Neural cell (in vitro differentiated cells): Measurements from ENCODE around the gene TMEM234. TPM values are rescaled to one million over a fixed set of nuclear protein-coding genes. Genes with fewer than 3 reads are reported as not detected.

Experiments used
- H2AFZ ChIP-seq: fragments of 200-600, 300-800 bp; sonication (generic), shearing (Covaris generic); 2 replicates; pipeline ENCODE4 v1.6.0; 2014; ENCODE audit warnings: low read depth, mild to moderate bottlenecking, antibody characterized with exemption, low read length, moderate library complexity
- H3F3A ChIP-seq: fragments of 200-600 bp; shearing (Covaris generic); 2 replicates; pipeline ENCODE4 v1.6.1; 2016; ENCODE audit warnings: mild to moderate bottlenecking, moderate library complexity, mixed read lengths, antibody characterized with exemption, low read length; ENCODE audit not compliant: insufficient read depth, poor library complexity, severe bottlenecking
- H3K27ac ChIP-seq: fragments of 200-600, 300-800 bp; sonication (generic), shearing (Covaris generic); 2 replicates; pipeline ENCODE4 v1.5.1; 2014; ENCODE audit warnings: mild to moderate bottlenecking, low read length, moderate library complexity
- H3K27me3 ChIP-seq: fragments of 300-800, 200-600 bp; sonication (generic), shearing (Covaris generic); 2 replicates; pipeline ENCODE4 v1.6.0; 2014; ENCODE audit warnings: mild to moderate bottlenecking, low read depth, low read length, moderate library complexity; ENCODE audit not compliant: insufficient read depth
- H3K36me3 ChIP-seq: fragments of 300-800, 200-600 bp; sonication (generic), shearing (Covaris generic); 2 replicates; pipeline ENCODE4 v1.5.1; 2014; ENCODE audit warnings: mild to moderate bottlenecking, antibody characterized with exemption, low read length, moderate library complexity; ENCODE audit not compliant: insufficient read depth
- H3K4me2 ChIP-seq: fragments of 300-800, 200-600 bp; sonication (generic), shearing (Covaris generic); 2 replicates; pipeline ENCODE4 v1.6.0; 2014; ENCODE audit warnings: mild to moderate bottlenecking, low read length
- H3K4me3 ChIP-seq: fragments of 300-800, 200-600 bp; sonication (generic), shearing (Covaris generic); 2 replicates; pipeline ENCODE4 v1.5.1; 2014; ENCODE audit warnings: mild to moderate bottlenecking, low read length, moderate library complexity
- H3K79me2 ChIP-seq: fragments of 200-600 bp; shearing (Covaris generic); replicated peaks from 2 replicates; pipeline ENCODE4 v1.6.0; 2014; ENCODE audit warnings: mild to moderate bottlenecking, low read length, moderate library complexity; ENCODE audit not compliant: insufficient read depth
- H3K9ac ChIP-seq: fragments of 300-800, 200-600 bp; sonication (generic), shearing (Covaris generic); 2 replicates; pipeline ENCODE4 v1.6.1; 2016; ENCODE audit warnings: mild to moderate bottlenecking, low read length, mixed read lengths
- H3K9me2 ChIP-seq: fragments of 200-600 bp; shearing (Covaris generic); 2 replicates; pipeline ENCODE4 v1.6.1; 2016; ENCODE audit warnings: mild to moderate bottlenecking, low read length, mixed read lengths; ENCODE audit not compliant: insufficient read depth
- H3K9me3 ChIP-seq: fragments of 200-600, 300-800 bp; sonication (generic), shearing (Covaris generic); 2 replicates; pipeline ENCODE4 v1.6.1; 2016; ENCODE audit warnings: mild to moderate bottlenecking, mixed run types, low read length, moderate library complexity, mixed read lengths
- H4K20me1 ChIP-seq: fragments of 200-600 bp; shearing (Covaris generic); 2 replicates; pipeline ENCODE4 v1.6.1; 2016; ENCODE audit warnings: mild to moderate bottlenecking, mixed run types; ENCODE audit not compliant: insufficient read depth
- EP300 ChIP-seq: fragments of 450-650 bp; conservative IDR thresholded peaks from 2 replicates; pipeline ENCODE4 v1.6.1; 2014; ENCODE audit warnings: antibody characterized with exemption, mild to moderate bottlenecking, moderate library complexity; ENCODE audit not compliant: poor library complexity, severe bottlenecking
- EZH2 ChIP-seq: fragments of 200-600, 300-800 bp; shearing (Covaris generic), sonication (generic); IDR thresholded peaks from 2 replicates; pipeline ENCODE4 v1.6.1; 2014; ENCODE audit warnings: antibody characterized with exemption, low read length, borderline replicate concordance, mild to moderate bottlenecking; ENCODE audit not compliant: insufficient read depth, poor library complexity, severe bottlenecking
- MXI1 ChIP-seq: fragments of 450-650 bp; conservative IDR thresholded peaks from 2 replicates; pipeline ENCODE4 v1.6.1; 2014; ENCODE audit warnings: antibody characterized with exemption, mild to moderate bottlenecking; ENCODE audit not compliant: poor library complexity, severe bottlenecking
- POLR2AphosphoS5 ChIP-seq: IDR thresholded peaks from 2 replicates; pipeline ENCODE4 v1.6.1; 2012
- RAD21 ChIP-seq: fragments of 450-650 bp; conservative IDR thresholded peaks from 2 replicates; pipeline ENCODE4 v1.6.1; 2014; ENCODE audit warnings: antibody characterized with exemption, mild to moderate bottlenecking, moderate library complexity
- SMC3 ChIP-seq: fragments of 450-650 bp; conservative IDR thresholded peaks from 2 replicates; pipeline ENCODE4 v1.6.1; 2014; ENCODE audit warnings: antibody characterized with exemption, mild to moderate bottlenecking, moderate library complexity; ENCODE audit not compliant: poor library complexity
- TAF1 ChIP-seq: IDR thresholded peaks from 2 replicates; pipeline ENCODE4 v1.6.1; 2012; ENCODE audit warnings: low read depth
- polyA plus RNA-seq: library from polyadenylated mRNA; depleted of rRNA; stranded (reverse); fragments of >200 nt; gene quantifications from 2 replicates; pipeline ENCODE4 v1.2.3, GENCODE V29; 2014
- TF ChIP-seq, protein P1 (sequence below): IDR thresholded peaks from 2 replicates; pipeline ENCODE4 v1.6.1; 2012; ENCODE audit warnings: borderline replicate concordance
- TF ChIP-seq, protein P2 (sequence below): fragments of 450-650 bp; IDR thresholded peaks from 2 replicates; pipeline ENCODE4 v1.5.1; 2014; ENCODE audit warnings: antibody characterized with exemption, mild to moderate bottlenecking, moderate library complexity; ENCODE audit not compliant: poor library complexity, severe bottlenecking

TMEM234 gene
- polyA plus RNA-seq, 1 donor from 2014 or later: 24.4 TPM

DNA sequence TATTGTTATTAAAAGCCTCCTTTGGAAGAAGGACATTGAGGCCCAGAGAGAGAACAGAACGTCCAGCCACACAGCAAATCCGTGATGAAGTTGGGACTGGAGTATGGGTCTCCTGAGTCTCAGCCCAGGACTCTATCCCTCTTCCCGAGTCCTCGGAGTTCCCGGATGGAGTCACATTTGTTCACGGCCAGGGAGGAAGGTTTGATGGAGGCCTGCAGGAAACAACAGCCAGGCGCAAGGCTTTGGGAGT lies 43.0 kb downstream of the TMEM234 start:
- H3K4me3 ChIP-seq: peak overlapping the region; percentile 83
- no peaks in the 10 kb centered on the region for H3K27me3 ChIP-seq
- peak overlapping the region; percentile 16 for H3K4me2 ChIP-seq
- no peaks in the 10 kb centered on the region for H3F3A ChIP-seq
- H3K36me3 ChIP-seq: no peaks in the 10 kb centered on the region
- peaks cover 22% of the 10 kb centered on the region for H3K79me2 ChIP-seq
- no peaks in the 10 kb centered on the region for H4K20me1 ChIP-seq
- peak overlapping the region; percentile 73 for H3K9ac ChIP-seq
- no peaks in the 10 kb centered on the region for H3K9me2 ChIP-seq
- TF ChIP-seq EP300 (no peak), RAD21 (no peak), POLR2AphosphoS5 (no peak), TAF1 (no peak), SMC3 (no peak), EZH2 (no peak), MXI1 (no peak)
- TF ChIP-seq, protein P1, sequence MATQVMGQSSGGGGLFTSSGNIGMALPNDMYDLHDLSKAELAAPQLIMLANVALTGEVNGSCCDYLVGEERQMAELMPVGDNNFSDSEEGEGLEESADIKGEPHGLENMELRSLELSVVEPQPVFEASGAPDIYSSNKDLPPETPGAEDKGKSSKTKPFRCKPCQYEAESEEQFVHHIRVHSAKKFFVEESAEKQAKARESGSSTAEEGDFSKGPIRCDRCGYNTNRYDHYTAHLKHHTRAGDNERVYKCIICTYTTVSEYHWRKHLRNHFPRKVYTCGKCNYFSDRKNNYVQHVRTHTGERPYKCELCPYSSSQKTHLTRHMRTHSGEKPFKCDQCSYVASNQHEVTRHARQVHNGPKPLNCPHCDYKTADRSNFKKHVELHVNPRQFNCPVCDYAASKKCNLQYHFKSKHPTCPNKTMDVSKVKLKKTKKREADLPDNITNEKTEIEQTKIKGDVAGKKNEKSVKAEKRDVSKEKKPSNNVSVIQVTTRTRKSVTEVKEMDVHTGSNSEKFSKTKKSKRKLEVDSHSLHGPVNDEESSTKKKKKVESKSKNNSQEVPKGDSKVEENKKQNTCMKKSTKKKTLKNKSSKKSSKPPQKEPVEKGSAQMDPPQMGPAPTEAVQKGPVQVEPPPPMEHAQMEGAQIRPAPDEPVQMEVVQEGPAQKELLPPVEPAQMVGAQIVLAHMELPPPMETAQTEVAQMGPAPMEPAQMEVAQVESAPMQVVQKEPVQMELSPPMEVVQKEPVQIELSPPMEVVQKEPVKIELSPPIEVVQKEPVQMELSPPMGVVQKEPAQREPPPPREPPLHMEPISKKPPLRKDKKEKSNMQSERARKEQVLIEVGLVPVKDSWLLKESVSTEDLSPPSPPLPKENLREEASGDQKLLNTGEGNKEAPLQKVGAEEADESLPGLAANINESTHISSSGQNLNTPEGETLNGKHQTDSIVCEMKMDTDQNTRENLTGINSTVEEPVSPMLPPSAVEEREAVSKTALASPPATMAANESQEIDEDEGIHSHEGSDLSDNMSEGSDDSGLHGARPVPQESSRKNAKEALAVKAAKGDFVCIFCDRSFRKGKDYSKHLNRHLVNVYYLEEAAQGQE: no peak
- H3K27ac ChIP-seq: peak overlapping the region; percentile 75
- H2AFZ ChIP-seq: peak overlapping the region; percentile 54
- H3K9me3 ChIP-seq: no peaks in the 10 kb centered on the region

DNA sequence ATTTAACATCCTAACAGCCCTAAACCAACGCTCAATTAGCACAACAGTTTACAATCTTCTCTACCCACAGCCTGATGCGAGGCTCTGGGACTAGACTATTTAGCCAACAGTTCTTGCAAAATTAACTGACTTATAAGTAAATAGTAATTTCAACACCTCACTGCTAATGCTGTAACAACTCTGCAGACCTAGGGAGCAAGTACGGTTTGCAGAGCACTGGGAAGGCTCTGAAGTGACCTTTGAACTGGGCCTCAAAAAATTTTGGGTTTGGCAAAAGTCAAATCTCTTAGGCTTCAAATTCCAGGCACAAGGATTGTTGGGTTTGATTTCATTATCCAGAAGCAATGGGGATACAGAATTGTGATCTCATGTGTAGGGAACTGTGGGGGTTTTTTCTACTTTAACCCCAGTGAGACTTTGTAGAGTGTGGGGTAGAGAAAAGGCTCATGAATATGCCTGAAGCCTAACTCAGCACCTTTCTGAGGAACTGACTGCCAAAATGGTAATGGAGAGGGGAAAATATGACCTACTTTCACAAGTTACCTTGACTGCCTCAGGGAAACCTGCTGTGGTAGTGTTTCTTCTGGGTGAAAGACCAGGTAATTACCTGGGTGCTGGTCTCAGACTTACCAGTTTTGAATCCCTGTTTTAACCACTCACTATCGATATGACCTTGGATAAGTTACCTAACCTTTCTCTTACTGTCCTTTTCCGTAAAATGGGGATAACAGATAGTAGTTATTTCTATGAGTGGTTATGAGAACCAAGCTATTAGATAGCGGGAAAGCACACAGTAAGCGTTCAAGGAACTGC lies 43.6 kb downstream of the TMEM234 start:
- H3K9ac ChIP-seq: peak overlapping the region; percentile 73
- peak overlapping the region; percentile 75 for H3K27ac ChIP-seq

More for the DNA sequence above, 43.6 kb downstream of the TMEM234 start:
- Histone ChIP-seq H3K9me3 (no peaks in the 10 kb centered on the region), H3K4me2 (peak overlapping the region; percentile 16), H3K79me2 (peaks cover 22% of the 10 kb centered on the region), H3K27me3 (no peaks in the 10 kb centered on the region), H2AFZ (peak overlapping the region; percentile 54), H3K9me2 (no peaks in the 10 kb centered on the region), H4K20me1 (no peaks in the 10 kb centered on the region), H3K36me3 (no peaks in the 10 kb centered on the region), H3F3A (no peaks in the 10 kb centered on the region), H3K4me3 (peak overlapping the region; percentile 83)
- TF ChIP-seq POLR2AphosphoS5: no peak
- TF ChIP-seq, protein P1: no peak
- TF ChIP-seq SMC3: no peak
- TF ChIP-seq RAD21: no peak
- no peak for TF ChIP-seq MXI1
- TF ChIP-seq, protein P2, sequence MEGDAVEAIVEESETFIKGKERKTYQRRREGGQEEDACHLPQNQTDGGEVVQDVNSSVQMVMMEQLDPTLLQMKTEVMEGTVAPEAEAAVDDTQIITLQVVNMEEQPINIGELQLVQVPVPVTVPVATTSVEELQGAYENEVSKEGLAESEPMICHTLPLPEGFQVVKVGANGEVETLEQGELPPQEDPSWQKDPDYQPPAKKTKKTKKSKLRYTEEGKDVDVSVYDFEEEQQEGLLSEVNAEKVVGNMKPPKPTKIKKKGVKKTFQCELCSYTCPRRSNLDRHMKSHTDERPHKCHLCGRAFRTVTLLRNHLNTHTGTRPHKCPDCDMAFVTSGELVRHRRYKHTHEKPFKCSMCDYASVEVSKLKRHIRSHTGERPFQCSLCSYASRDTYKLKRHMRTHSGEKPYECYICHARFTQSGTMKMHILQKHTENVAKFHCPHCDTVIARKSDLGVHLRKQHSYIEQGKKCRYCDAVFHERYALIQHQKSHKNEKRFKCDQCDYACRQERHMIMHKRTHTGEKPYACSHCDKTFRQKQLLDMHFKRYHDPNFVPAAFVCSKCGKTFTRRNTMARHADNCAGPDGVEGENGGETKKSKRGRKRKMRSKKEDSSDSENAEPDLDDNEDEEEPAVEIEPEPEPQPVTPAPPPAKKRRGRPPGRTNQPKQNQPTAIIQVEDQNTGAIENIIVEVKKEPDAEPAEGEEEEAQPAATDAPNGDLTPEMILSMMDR: no peak
- TF ChIP-seq EP300: no peak
- TF ChIP-seq EZH2: no peak
- TF ChIP-seq TAF1: no peak
